Measurements from ENCODE around the gene DPH3. TPM values are rescaled to one million over a fixed set of nuclear protein-coding genes. Genes with fewer than 3 reads are reported as not detected.
"Not testable (repeated sequence)": the region's sequence is repeated elsewhere in the genome, so short reads cannot be mapped to it uniquely, and the experiment has no call there.

DPH3 gene
- 27.3 and 28.8 TPM in 2 replicates for polyA plus RNA-seq (2013)

DNA sequence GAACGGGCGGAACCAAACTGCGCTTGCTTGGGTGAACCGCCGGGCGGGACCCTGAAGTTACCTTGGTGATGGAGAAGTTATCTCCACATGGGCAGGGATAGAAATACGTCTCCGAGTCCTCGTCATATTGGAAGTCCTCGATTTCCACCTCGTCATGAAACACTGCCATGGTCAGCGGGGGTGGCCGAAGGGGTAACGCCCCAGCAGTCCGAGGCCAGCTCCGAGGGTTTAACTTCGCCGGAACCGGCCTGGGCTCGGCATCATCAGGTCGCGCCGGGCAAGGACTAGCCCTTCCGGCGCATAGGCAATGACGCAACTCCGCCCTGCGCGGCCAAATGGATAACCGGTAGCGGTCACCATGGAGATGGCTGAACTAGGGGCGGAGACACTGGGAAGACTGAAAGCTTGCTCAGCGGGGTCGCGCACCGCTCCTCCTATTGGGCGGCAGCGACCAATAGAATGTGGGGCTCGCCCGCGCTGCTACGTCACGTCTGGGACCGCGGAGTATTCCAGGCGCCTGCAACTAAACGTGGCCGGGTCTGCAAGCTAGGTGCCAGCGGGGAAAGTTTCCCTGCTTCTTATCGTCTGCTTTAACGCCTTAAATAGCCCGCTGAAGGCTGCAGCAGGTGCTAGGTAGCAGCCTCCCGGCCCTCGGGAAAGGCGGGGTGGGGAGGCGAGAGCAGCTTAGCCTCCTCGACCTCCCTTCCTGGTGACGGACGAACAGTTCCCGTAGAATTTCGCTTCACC lies at the start of gene DPH3, which contains the start of gene OXNAD1:
Gene DPH3, minus strand, starts transcription at position 236 of the 747 bp plus-strand sequence. Its CDS starts 67 bp downstream, at position 169.
Gene OXNAD1, plus strand, starts transcription at position 505 of the 747 bp plus-strand sequence. CDS start 5,741 bp downstream, outside the sequence.
- Histone ChIP-seq H3K4me2 (ENCODE audit: low read length) (peak within 1 kb of the TSS; percentile 92), H2BK5ac (ENCODE audit: low read depth, low read length, poor library complexity) (peak within 1 kb of the TSS; percentile 58), H4K8ac (ENCODE audit: low read depth, low read length) (peak within 1 kb of the TSS; percentile 99), H3K79me1 (ENCODE audit: low read length) (peaks cover 8% of the 10 kb centered on the region), H3K4me1 (ENCODE audit: control insufficient read depth in 1 of 2, insufficient read depth in 2 of 2, low read length in 2 of 2) (peaks cover 0 to 2% of the 10 kb centered on the region in 2 experiments), H2BK120ac (ENCODE audit: insufficient read depth, low read length, poor library complexity) (peak within 1 kb of the TSS; percentile 29), H3K27me3 (ENCODE audit: insufficient read depth, low read length) (no peaks in the 10 kb centered on the region), H4K12ac (ENCODE audit: low read depth, low read length) (peak within 1 kb of the TSS; percentile 84), H2AFZ (ENCODE audit: insufficient read depth, low read length, poor library complexity) (peak within 1 kb of the TSS; percentile 95), H4K91ac (ENCODE audit: low read depth, low read length) (peak within 1 kb of the TSS; percentile 83), H3K23ac (ENCODE audit: low read length) (no peak within 1 kb of the TSS), H3K79me2 (ENCODE audit: control insufficient read depth, insufficient read depth, low read length, poor library complexity) (peaks cover 7% of the 10 kb centered on the region), H3K9ac (ENCODE audit: low read length) (peak within 1 kb of the TSS; percentile 93), H2AK5ac (ENCODE audit: low read length) (peak within 1 kb of the TSS; percentile 90), H3K4ac (ENCODE audit: low read depth, low read length) (peak within 1 kb of the TSS; percentile 99), H3K4me3 (ENCODE audit: low read depth, low read length) (peak within 1 kb of the TSS; percentile 97), H2BK12ac (ENCODE audit: low read length) (no peak within 1 kb of the TSS), H3K36me3 (ENCODE audit: control insufficient read depth in 1 of 2, insufficient read depth in 2 of 2, low read length in 2 of 2) (no peaks in the 10 kb centered on the region), H3K9me3 (ENCODE audit: insufficient read depth, low read depth, low read length) (no peaks in the 10 kb centered on the region), H3K18ac (ENCODE audit: low read length) (peak within 1 kb of the TSS; percentile 51), H3K27ac (ENCODE audit: low read depth, low read length) (peak within 1 kb of the TSS; percentile 55), H3K14ac (ENCODE audit: low read length) (peak within 1 kb of the TSS; percentile 54)
- DNase-seq, result peak; percentile 99 to 100
- WGBS (ENCODE audit: extremely low coverage, insufficient coverage, insufficient read length), result no CpG with 5 or more reads among the region's 61 CpGs

DNA sequence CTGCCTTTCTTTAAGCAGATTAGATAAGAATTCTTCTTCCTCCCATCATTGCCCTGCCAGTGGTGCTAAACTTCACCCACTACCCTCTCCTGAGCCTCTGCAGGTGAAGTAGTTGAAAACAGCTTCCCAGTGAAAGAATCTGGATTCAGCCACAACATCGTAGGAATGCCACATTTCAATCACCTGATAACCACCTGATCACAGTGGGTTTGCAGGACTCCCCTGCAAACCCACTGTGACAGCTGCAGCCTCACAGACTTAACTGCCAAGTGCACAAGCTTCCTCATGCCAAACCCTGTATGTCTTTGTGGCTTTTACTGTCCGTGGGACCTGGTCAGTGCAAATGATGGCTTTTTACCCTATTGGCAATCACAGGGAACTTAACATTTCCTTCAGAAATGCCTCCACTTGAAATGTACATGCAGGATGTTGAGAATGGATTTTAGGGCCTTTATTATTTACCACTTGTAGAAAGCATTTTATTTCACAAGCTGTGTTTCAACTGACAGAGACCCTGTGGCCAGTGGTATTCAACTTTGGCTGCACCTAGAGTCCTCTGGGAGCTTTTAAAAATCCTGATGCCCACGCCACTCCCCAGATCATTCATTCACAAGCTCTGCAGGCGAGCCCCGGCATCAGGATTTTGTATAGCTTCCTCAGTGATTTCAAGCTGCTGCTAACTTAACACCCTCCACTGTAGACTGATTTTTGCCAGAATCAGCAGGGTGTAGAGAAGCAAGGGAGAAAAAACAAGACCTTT lies 49.3 kb upstream of the DPH3 start:
- H3K36me3 ChIP-seq (ENCODE audit: control insufficient read depth in 1 of 2, insufficient read depth in 2 of 2, low read length in 2 of 2), result peaks cover 0 to 8% of the 10 kb centered on the region in 2 experiments
- H3K79me2 ChIP-seq (ENCODE audit: control insufficient read depth, insufficient read depth, low read length, poor library complexity), result no peaks in the 10 kb centered on the region
- no peak overlapping the region for H3K4ac ChIP-seq (ENCODE audit: low read depth, low read length)
- H4K8ac ChIP-seq (ENCODE audit: low read depth, low read length), result no peak overlapping the region
- no peak overlapping the region for H2BK12ac ChIP-seq (ENCODE audit: low read length)
- H4K12ac ChIP-seq (ENCODE audit: low read depth, low read length), result no peak overlapping the region
- no peak overlapping the region for H3K4me3 ChIP-seq (ENCODE audit: low read depth, low read length)
- H3K4me2 ChIP-seq (ENCODE audit: low read length), result no peak overlapping the region
- no peak overlapping the region for H3K27ac ChIP-seq (ENCODE audit: low read depth, low read length)
- no peaks in the 10 kb centered on the region for H3K27me3 ChIP-seq (ENCODE audit: insufficient read depth, low read length)
- H3K23ac ChIP-seq (ENCODE audit: low read length), result no peak overlapping the region
- H3K18ac ChIP-seq (ENCODE audit: low read length), result no peak overlapping the region
- H2BK120ac ChIP-seq (ENCODE audit: insufficient read depth, low read length, poor library complexity), result no peak overlapping the region
- H3K14ac ChIP-seq (ENCODE audit: low read length), result no peak overlapping the region
- H4K91ac ChIP-seq (ENCODE audit: low read depth, low read length), result no peak overlapping the region
- H2BK5ac ChIP-seq (ENCODE audit: low read depth, low read length, poor library complexity), result no peak overlapping the region
- H3K9me3 ChIP-seq (ENCODE audit: insufficient read depth, low read depth, low read length), result no peaks in the 10 kb centered on the region
- no peak overlapping the region for H2AK5ac ChIP-seq (ENCODE audit: low read length)
- DNase-seq, result no peak
- no CpG with 5 or more reads among the region's 5 CpGs for WGBS (ENCODE audit: extremely low coverage, insufficient coverage, insufficient read length)
- H2AFZ ChIP-seq (ENCODE audit: insufficient read depth, low read length, poor library complexity), result no peak overlapping the region
- peaks cover 2 to 3% of the 10 kb centered on the region in 2 experiments for H3K4me1 ChIP-seq (ENCODE audit: control insufficient read depth in 1 of 2, insufficient read depth in 2 of 2, low read length in 2 of 2)
- H3K9ac ChIP-seq (ENCODE audit: low read length), result no peak overlapping the region
- H3K79me1 ChIP-seq (ENCODE audit: low read length), result no peaks in the 10 kb centered on the region

DNA sequence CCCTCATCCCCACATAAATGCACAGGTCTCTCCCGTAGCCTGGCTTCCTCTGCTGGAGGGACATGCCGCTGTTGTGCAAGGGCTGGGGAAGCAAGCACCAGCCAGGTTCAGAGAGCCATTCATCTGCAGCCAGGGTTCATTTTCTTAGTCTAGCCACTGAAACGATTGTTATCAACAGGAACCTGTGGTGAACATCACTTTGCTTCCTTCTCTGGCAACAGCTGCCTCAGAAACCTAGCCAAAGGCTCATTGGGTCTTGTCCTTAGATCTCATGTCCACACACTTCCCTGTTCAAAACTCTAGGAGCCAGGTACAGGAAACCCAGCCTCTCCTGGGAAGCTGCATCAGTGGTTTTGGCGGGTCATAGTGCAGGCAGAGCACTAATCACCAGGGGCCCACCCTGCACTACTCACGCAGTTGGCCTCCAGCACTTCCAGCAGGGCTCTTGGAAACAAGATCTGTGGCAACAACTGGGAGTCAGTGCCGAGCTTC lies 47.3 kb upstream of the DPH3 start:
- Histone ChIP-seq H3K79me1 (ENCODE audit: low read length) (no peaks in the 10 kb centered on the region), H3K4me1 (ENCODE audit: control insufficient read depth in 1 of 2, insufficient read depth in 2 of 2, low read length in 2 of 2) (peaks cover 2 to 3% of the 10 kb centered on the region in 2 experiments)

DNA sequence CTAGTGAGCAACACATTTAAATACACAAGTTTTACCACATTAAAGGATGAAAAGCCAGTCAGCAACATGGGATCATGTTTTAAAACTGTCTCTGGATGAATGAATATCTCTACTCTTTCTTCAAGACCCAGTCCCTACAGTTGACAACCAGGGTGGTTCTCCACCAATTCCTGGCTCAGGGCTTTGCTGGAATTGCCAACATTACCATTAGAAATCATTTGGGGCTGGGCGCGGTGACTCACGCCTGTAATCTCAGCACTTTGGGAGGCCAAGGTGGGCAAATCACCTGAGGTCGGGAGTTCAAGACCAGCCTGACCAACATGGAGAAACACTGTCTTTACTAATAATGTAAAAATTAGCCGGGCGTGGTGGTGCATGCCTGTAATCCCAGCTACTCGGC lies 45.7 kb upstream of the DPH3 start:
- H2AK5ac ChIP-seq (ENCODE audit: low read length); H3K23ac ChIP-seq (ENCODE audit: low read length); H3K79me1 ChIP-seq (ENCODE audit: low read length); H2AFZ ChIP-seq (ENCODE audit: insufficient read depth, low read length, poor library complexity); H4K91ac ChIP-seq (ENCODE audit: low read depth, low read length); H3K18ac ChIP-seq (ENCODE audit: low read length); DNase-seq; H2BK5ac ChIP-seq (ENCODE audit: low read depth, low read length, poor library complexity); H3K27me3 ChIP-seq (ENCODE audit: insufficient read depth, low read length); H4K8ac ChIP-seq (ENCODE audit: low read depth, low read length); H3K4me1 ChIP-seq (ENCODE audit: control insufficient read depth in 1 of 2, insufficient read depth in 2 of 2, low read length in 2 of 2); H3K36me3 ChIP-seq (ENCODE audit: control insufficient read depth in 1 of 2, insufficient read depth in 2 of 2, low read length in 2 of 2); H3K9ac ChIP-seq (ENCODE audit: low read length); H4K12ac ChIP-seq (ENCODE audit: low read depth, low read length); H2BK120ac ChIP-seq (ENCODE audit: insufficient read depth, low read length, poor library complexity); H3K27ac ChIP-seq (ENCODE audit: low read depth, low read length); H3K79me2 ChIP-seq (ENCODE audit: control insufficient read depth, insufficient read depth, low read length, poor library complexity); H3K4me2 ChIP-seq (ENCODE audit: low read length); H3K14ac ChIP-seq (ENCODE audit: low read length); H3K4ac ChIP-seq (ENCODE audit: low read depth, low read length); H3K9me3 ChIP-seq (ENCODE audit: insufficient read depth, low read depth, low read length); H3K4me3 ChIP-seq (ENCODE audit: low read depth, low read length); H2BK12ac ChIP-seq (ENCODE audit: low read length): not testable (repeated sequence)
- WGBS (ENCODE audit: extremely low coverage, insufficient coverage, insufficient read length), result no CpG with 5 or more reads among the region's 7 CpGs

More for the DNA sequence above, 47.3 kb upstream of the DPH3 start:
- Histone ChIP-seq H2AK5ac (ENCODE audit: low read length) (no peak overlapping the region), H3K79me2 (ENCODE audit: control insufficient read depth, insufficient read depth, low read length, poor library complexity) (no peaks in the 10 kb centered on the region), H4K91ac (ENCODE audit: low read depth, low read length) (no peak overlapping the region), H3K36me3 (ENCODE audit: control insufficient read depth in 1 of 2, insufficient read depth in 2 of 2, low read length in 2 of 2) (peaks cover 2 to 8% of the 10 kb centered on the region in 2 experiments), H2BK12ac (ENCODE audit: low read length) (no peak overlapping the region), H2BK5ac (ENCODE audit: low read depth, low read length, poor library complexity) (no peak overlapping the region), H3K4ac (ENCODE audit: low read depth, low read length) (no peak overlapping the region), H2BK120ac (ENCODE audit: insufficient read depth, low read length, poor library complexity) (no peak overlapping the region), H3K27me3 (ENCODE audit: insufficient read depth, low read length) (no peaks in the 10 kb centered on the region), H2AFZ (ENCODE audit: insufficient read depth, low read length, poor library complexity) (no peak overlapping the region), H3K4me2 (ENCODE audit: low read length) (no peak overlapping the region), H3K14ac (ENCODE audit: low read length) (no peak overlapping the region), H3K9me3 (ENCODE audit: insufficient read depth, low read depth, low read length) (no peaks in the 10 kb centered on the region), H3K23ac (ENCODE audit: low read length) (no peak overlapping the region), H3K9ac (ENCODE audit: low read length) (no peak overlapping the region), H3K4me3 (ENCODE audit: low read depth, low read length) (no peak overlapping the region), H4K12ac (ENCODE audit: low read depth, low read length) (no peak overlapping the region), H3K27ac (ENCODE audit: low read depth, low read length) (no peak overlapping the region), H3K18ac (ENCODE audit: low read length) (no peak overlapping the region), H4K8ac (ENCODE audit: low read depth, low read length) (no peak overlapping the region)
- WGBS (ENCODE audit: extremely low coverage, insufficient coverage, insufficient read length), result no CpG with 5 or more reads among the region's 6 CpGs
- no peak for DNase-seq
